Fibroblast of lung (primary cell): ENCODE measurements around the gene HOXC6. TPM values are rescaled to one million over a fixed set of nuclear protein-coding genes. Genes with fewer than 3 reads are reported as not detected.

Experiments used
- DNase-seq, 2 donors: peaks; one replicate each; pipeline versions ENCODE4 v3.0.0 to v3.0.0-alpha.2; 2010; ENCODE audit warnings: low read depth in 2 of 2
- H2AFZ ChIP-seq: 2 replicates; pipeline ENCODE4 v1.5.1; 2012; ENCODE audit warnings: low read length, control low read depth, inconsistent platforms
- H3K27ac ChIP-seq: 2 replicates; pipeline ENCODE4 v1.5.1; 2011; ENCODE audit warnings: low read length, control low read depth; ENCODE audit not compliant: insufficient read depth
- H3K27me3 ChIP-seq: 2 replicates; pipeline ENCODE4 v1.5.1; 2011; ENCODE audit warnings: mild to moderate bottlenecking, low read length; ENCODE audit not compliant: control insufficient read depth, insufficient read depth
- H3K36me3 ChIP-seq: 2 replicates; pipeline ENCODE4 v1.5.1; 2011; ENCODE audit warnings: low read length; ENCODE audit not compliant: control insufficient read depth, insufficient read depth
- H3K4me1 ChIP-seq: 2 replicates; pipeline ENCODE4 v1.5.1; 2011; ENCODE audit warnings: low read length; ENCODE audit not compliant: control insufficient read depth, insufficient read depth; ENCODE audit errors: extremely low read depth
- H3K4me2 ChIP-seq: 2 replicates; pipeline ENCODE4 v1.5.1; 2011; ENCODE audit warnings: low read length, control low read depth; ENCODE audit not compliant: insufficient read depth; ENCODE audit errors: extremely low read depth
- H3K4me3 ChIP-seq, 4 experiments: fragments of 200-600 bp in 1 of 4; sonication (generic) in 1 of 4; replicated peaks in 1 of 4; 2 replicates each; pipeline ENCODE4 v1.5.1; 2011 to 2016; ENCODE audit warnings: low read length in 4 of 4, low read depth in 3 of 4, mild to moderate bottlenecking in 3 of 4, control low read depth in 2 of 4, inconsistent platforms in 1 of 4, mixed read lengths in 1 of 4; ENCODE audit not compliant: insufficient read depth in 1 of 4; ENCODE audit errors: control extremely low read depth in 1 of 4
- H3K79me2 ChIP-seq: 2 replicates; pipeline ENCODE4 v1.5.1; 2012; ENCODE audit warnings: mild to moderate bottlenecking, low read length, inconsistent platforms; ENCODE audit not compliant: control insufficient read depth, insufficient read depth
- H3K9ac ChIP-seq: 2 replicates; pipeline ENCODE4 v1.5.1; 2011; ENCODE audit warnings: mild to moderate bottlenecking, low read length, control low read depth; ENCODE audit not compliant: insufficient read depth
- H3K9me3 ChIP-seq: 2 replicates; pipeline ENCODE4 v1.5.1; 2012; ENCODE audit warnings: low read depth, low read length; ENCODE audit not compliant: control insufficient read depth, insufficient read depth
- H4K20me1 ChIP-seq: 2 replicates; pipeline ENCODE4 v1.5.1; 2011; ENCODE audit warnings: low read length; ENCODE audit not compliant: control insufficient read depth, insufficient read depth; ENCODE audit errors: extremely low read depth
- EZH2 ChIP-seq: IDR thresholded peaks from 2 replicates; pipeline ENCODE4 v1.5.1; 2012; ENCODE audit warnings: low read length, control low read depth, mild to moderate bottlenecking; ENCODE audit errors: missing control alignments
- polyA plus RNA-seq, 2 donors: library from polyadenylated mRNA; depleted of rRNA in 1 of 2; stranded (reverse) in 1 of 2; unstranded in 1 of 2; fragments of >200 nt; gene quantifications; 2 replicates each; pipeline ENCODE4 v1.2.1, GENCODE V29; 2011 to 2012; ENCODE audit warnings: missing spikeins in 1 of 2
- total RNA-seq: library from RNA; depleted of rRNA; stranded (reverse); fragments of >200 nt; gene quantifications from 2 replicates; pipeline ENCODE4 v1.2.1, GENCODE V29; 2014
- TF ChIP-seq, protein P1 (sequence below), 2 donors: IDR thresholded peaks in 1 of 2; conservative IDR thresholded peaks in 1 of 2; 1 replicate in 1 of 2; 2 replicates in 1 of 2; pipeline ENCODE4 v1.5.1; 2011 to 2012; ENCODE audit warnings: low read length in 2 of 2, control low read depth in 1 of 2, inconsistent platforms in 1 of 2, low read depth in 1 of 2, mild to moderate bottlenecking in 1 of 2

HOXC6 gene
- total and polyA plus RNA-seq, 2 donors (not counting 1 experiment from before 2014, with no cell fraction given), result 0.17 to 0.52 TPM

DNA sequence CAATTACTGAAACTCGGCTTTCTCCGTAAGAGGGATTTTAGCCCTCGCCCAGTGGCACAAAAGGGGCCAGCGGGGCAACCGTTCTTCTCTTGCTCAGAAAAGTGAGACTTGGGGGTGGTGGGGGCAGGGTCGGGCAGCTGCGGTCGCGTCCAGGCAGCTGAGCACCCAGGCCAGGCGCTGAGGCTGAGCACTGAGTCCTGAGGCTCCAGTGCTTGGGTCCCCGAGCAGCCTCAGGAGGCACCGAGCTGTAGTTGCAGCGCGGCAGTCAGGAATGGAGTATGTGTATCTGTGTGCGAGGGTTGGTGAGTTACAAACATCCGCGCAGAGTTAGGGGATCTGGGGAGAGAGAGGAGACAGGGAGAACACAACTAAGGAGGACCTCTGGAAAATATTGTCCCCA, 4.1 kb upstream of the HOXC6 start:
- no peaks in the 10 kb centered on the region for H3K4me1 ChIP-seq
- H3K27me3 ChIP-seq, result peaks cover 48% of the 10 kb centered on the region
- no peak overlapping the region for H3K27ac ChIP-seq
- H3K9me3 ChIP-seq, result no peaks in the 10 kb centered on the region
- H3K4me3 ChIP-seq, result no peak overlapping the region
- H3K9ac ChIP-seq, result no peak overlapping the region
- H3K79me2 ChIP-seq, result no peaks in the 10 kb centered on the region
- H2AFZ ChIP-seq, result no peak overlapping the region
- DNase-seq, result no peak
- no peaks in the 10 kb centered on the region for H4K20me1 ChIP-seq
- H3K4me2 ChIP-seq, result no peak overlapping the region
- TF ChIP-seq, protein P1, sequence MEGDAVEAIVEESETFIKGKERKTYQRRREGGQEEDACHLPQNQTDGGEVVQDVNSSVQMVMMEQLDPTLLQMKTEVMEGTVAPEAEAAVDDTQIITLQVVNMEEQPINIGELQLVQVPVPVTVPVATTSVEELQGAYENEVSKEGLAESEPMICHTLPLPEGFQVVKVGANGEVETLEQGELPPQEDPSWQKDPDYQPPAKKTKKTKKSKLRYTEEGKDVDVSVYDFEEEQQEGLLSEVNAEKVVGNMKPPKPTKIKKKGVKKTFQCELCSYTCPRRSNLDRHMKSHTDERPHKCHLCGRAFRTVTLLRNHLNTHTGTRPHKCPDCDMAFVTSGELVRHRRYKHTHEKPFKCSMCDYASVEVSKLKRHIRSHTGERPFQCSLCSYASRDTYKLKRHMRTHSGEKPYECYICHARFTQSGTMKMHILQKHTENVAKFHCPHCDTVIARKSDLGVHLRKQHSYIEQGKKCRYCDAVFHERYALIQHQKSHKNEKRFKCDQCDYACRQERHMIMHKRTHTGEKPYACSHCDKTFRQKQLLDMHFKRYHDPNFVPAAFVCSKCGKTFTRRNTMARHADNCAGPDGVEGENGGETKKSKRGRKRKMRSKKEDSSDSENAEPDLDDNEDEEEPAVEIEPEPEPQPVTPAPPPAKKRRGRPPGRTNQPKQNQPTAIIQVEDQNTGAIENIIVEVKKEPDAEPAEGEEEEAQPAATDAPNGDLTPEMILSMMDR (conservative IDR thresholded peaks at IDR 0.05 in 1 of 2, IDR thresholded peaks at IDR 0.05 in 1 of 2; ENCODE audit: low read depth in 1 of 2, low read length in 2 of 2), result no peak
- TF ChIP-seq EZH2, result no peak
- no peaks in the 10 kb centered on the region for H3K36me3 ChIP-seq

DNA sequence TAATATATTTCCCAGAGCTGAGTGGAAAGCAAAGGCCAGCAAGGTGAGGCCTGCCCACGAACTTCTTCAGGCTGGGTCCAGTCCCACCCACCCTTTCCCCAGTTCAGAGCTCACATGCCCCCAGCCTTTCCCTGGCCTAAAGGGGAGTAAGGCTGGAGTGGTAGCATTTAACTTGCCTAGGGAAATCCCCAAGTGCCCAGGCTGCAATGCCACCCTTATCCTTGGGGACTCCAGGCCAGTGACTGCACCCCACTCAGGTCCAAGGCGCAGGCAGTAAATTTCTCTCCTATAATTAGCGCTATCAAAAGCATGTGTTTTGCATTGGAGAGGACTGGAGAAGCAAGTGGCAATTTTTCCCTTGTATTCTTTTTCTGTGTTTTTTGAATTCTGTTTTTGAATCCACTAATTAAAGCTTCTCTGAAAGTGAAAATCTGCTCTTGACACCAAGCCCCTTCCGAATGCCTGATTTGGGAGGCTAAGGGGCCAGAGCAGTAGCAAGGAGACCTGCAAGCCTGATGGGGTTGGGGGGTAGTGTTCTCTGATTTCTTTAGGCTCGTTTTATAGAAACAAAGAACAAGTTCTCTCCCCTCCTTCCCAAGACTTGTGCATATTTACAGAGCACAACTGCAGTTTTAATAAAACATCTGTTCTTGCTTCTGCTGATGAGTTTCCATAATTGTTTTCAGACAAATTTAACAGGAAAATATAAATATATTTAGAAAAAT, 3.5 kb upstream of the HOXC6 start:
- TF ChIP-seq EZH2, result no peak
- TF ChIP-seq, protein P1 (conservative IDR thresholded peaks at IDR 0.05 in 1 of 2, IDR thresholded peaks at IDR 0.05 in 1 of 2; ENCODE audit: low read depth in 1 of 2, low read length in 2 of 2), result no peak
- no peaks in the 10 kb centered on the region for H3K36me3 ChIP-seq
- H3K27me3 ChIP-seq, result peaks cover 52% of the 10 kb centered on the region
- no peaks in the 10 kb centered on the region for H3K4me1 ChIP-seq
- no peaks in the 10 kb centered on the region for H4K20me1 ChIP-seq
- no peak overlapping the region for H3K9ac ChIP-seq
- H3K9me3 ChIP-seq, result no peaks in the 10 kb centered on the region
- no peaks in the 10 kb centered on the region for H3K79me2 ChIP-seq
- no peak overlapping the region for H3K4me3 ChIP-seq
- H2AFZ ChIP-seq, result no peak overlapping the region
- H3K4me2 ChIP-seq, result no peak overlapping the region
- DNase-seq, result no peak
- H3K27ac ChIP-seq, result no peak overlapping the region

GRCh38 chr12:54025499-54026405, 2.5 kb upstream of the HOXC6 start:
- Histone ChIP-seq H3K4me2 (peak overlapping the region; percentile 45), H3K4me1 (no peaks in the 10 kb centered on the region), H3K9me3 (no peaks in the 10 kb centered on the region), H4K20me1 (no peaks in the 10 kb centered on the region), H3K4me3 (no peak overlapping the region), H3K36me3 (no peaks in the 10 kb centered on the region), H3K79me2 (no peaks in the 10 kb centered on the region), H3K9ac (no peak overlapping the region), H3K27me3 (peaks cover 50% of the 10 kb centered on the region), H2AFZ (no peak overlapping the region), H3K27ac (no peak overlapping the region)
- peak; percentile 11 for TF ChIP-seq EZH2
- TF ChIP-seq, protein P1 (conservative IDR thresholded peaks at IDR 0.05 in 1 of 2, IDR thresholded peaks at IDR 0.05 in 1 of 2; ENCODE audit: low read depth in 1 of 2, low read length in 2 of 2), result no peak
- DNase-seq, result no peak
